IMR-90 (cell line): Measurements from ENCODE around the gene NKD1. TPM values are rescaled to one million over a fixed set of nuclear protein-coding genes. Genes with fewer than 3 reads are reported as not detected.

Experiments
- ATAC-seq: fragments of 200-7000 bp; cut with Tn5 transposase; 2 replicates; pipeline ENCODE4 v1.9.1; 2020; ENCODE audit warnings: low read depth, mild to moderate bottlenecking, moderate library complexity
- BruUV-seq: library from RNA; stranded (reverse); fragments of 400-500 nt; replicated peaks from 2 replicates; lab custom pipeline; 2021; lab: Mats Ljungman, UMichigan
- CTCF ChIA-PET: fragments of 300-600 bp; formaldehyde crosslinking; extraction: SDS; loops from one replicate; lab custom pipeline; 2021; ENCODE audit warnings: antibody characterized with exemption; lab: Yijun Ruan, JAX
- POLR2A ChIA-PET: fragments of 300-600 bp; sonication (Branson Sonifier 250); formaldehyde crosslinking; loops from one replicate; lab custom pipeline; 2022; ENCODE audit warnings: antibody characterized with exemption; ENCODE audit not compliant: unreplicated experiment; lab: Charles Lee
- DNase-seq: peaks from one replicate; pipeline ENCODE4 v3.0.0; 2013
- H2AFZ ChIP-seq: replicated peaks from 2 replicates; pipeline ENCODE3; 2013; ENCODE audit warnings: low read length, mild to moderate bottlenecking; ENCODE audit not compliant: poor library complexity
- H2AK5ac ChIP-seq: 2 replicates; pipeline ENCODE4 v1.6.1; 2013; ENCODE audit warnings: low read depth, low read length, inconsistent platforms
- H2AK9ac ChIP-seq: replicated peaks from 2 replicates; pipeline ENCODE3; 2013; ENCODE audit warnings: mild to moderate bottlenecking, low read depth, low read length, moderate library complexity; ENCODE audit not compliant: poor library complexity
- H2BK120ac ChIP-seq: 2 replicates; pipeline ENCODE4 v1.6.1; 2013; ENCODE audit warnings: low read depth, low read length, inconsistent platforms
- H2BK15ac ChIP-seq: 3 replicates; pipeline ENCODE4 v1.6.1; 2013; ENCODE audit warnings: low read depth, low read length, inconsistent platforms
- H2BK20ac ChIP-seq: 2 replicates; pipeline ENCODE4 v1.6.1; 2013; ENCODE audit warnings: low read depth, mild to moderate bottlenecking, inconsistent platforms, low read length, moderate library complexity
- H2BK5ac ChIP-seq: 2 replicates; pipeline ENCODE4 v1.6.1; 2013; ENCODE audit warnings: mild to moderate bottlenecking, low read depth, low read length, inconsistent platforms; ENCODE audit not compliant: poor library complexity, severe bottlenecking
- H3K14ac ChIP-seq: replicated peaks from 2 replicates; pipeline ENCODE4 v1.6.1; 2013; ENCODE audit warnings: low read depth, low read length, inconsistent platforms
- H3K18ac ChIP-seq: 2 replicates; pipeline ENCODE4 v1.6.1; 2013; ENCODE audit warnings: low read depth, low read length, control low read depth
- H3K23ac ChIP-seq: 2 replicates; pipeline ENCODE4 v1.6.1; 2013; ENCODE audit warnings: low read depth, low read length, inconsistent platforms
- H3K27ac ChIP-seq: 2 replicates; pipeline ENCODE4 v1.5.1; 2013; ENCODE audit warnings: mild to moderate bottlenecking, control low read depth, low read length; ENCODE audit not compliant: insufficient read depth
- H3K27me3 ChIP-seq: 2 replicates; pipeline ENCODE4 v1.6.1; 2013; ENCODE audit warnings: low read length; ENCODE audit not compliant: control insufficient read depth, insufficient read depth
- H3K36me3 ChIP-seq: 2 replicates; pipeline ENCODE4 v1.6.1; 2013; ENCODE audit warnings: low read length, mixed read lengths; ENCODE audit not compliant: control insufficient read depth, insufficient read depth
- H3K4ac ChIP-seq: 2 replicates; pipeline ENCODE4 v1.6.1; 2013; ENCODE audit warnings: low read depth, low read length, inconsistent platforms
- H3K4me1 ChIP-seq: 2 replicates; pipeline ENCODE4 v1.6.1; 2013; ENCODE audit warnings: low read length, mixed read lengths; ENCODE audit not compliant: control insufficient read depth, insufficient read depth
- H3K4me2 ChIP-seq: 2 replicates; pipeline ENCODE4 v1.6.1; 2013; ENCODE audit warnings: low read depth, mild to moderate bottlenecking, control low read depth, low read length, moderate library complexity
- H3K4me3 ChIP-seq: 2 replicates; pipeline ENCODE4 v1.5.1; 2013; ENCODE audit warnings: low read depth, mild to moderate bottlenecking, control low read depth, low read length, moderate library complexity; ENCODE audit not compliant: insufficient read depth
- H3K56ac ChIP-seq: 2 replicates; pipeline ENCODE4 v1.6.1; 2013; ENCODE audit warnings: low read length, inconsistent platforms; ENCODE audit not compliant: insufficient read depth; ENCODE audit errors: extremely low read depth
- H3K79me1 ChIP-seq, 2 experiments: 2 replicates each; pipeline ENCODE4 v1.6.1; 2013; ENCODE audit warnings: low read length in 2 of 2, inconsistent platforms in 1 of 2, low read depth in 1 of 2
- H3K9ac ChIP-seq: 2 replicates; pipeline ENCODE4 v1.6.1; 2013; ENCODE audit warnings: low read depth, low read length, control low read depth
- H3K9me1 ChIP-seq: 2 replicates; pipeline ENCODE4 v1.6.1; 2013; ENCODE audit warnings: low read length, inconsistent platforms; ENCODE audit not compliant: insufficient read depth
- H3K9me3 ChIP-seq: 2 replicates; pipeline ENCODE4 v1.6.1; 2013; ENCODE audit warnings: low read length; ENCODE audit not compliant: control insufficient read depth, insufficient read depth
- H4K20me1 ChIP-seq: 2 replicates; pipeline ENCODE4 v1.6.1; 2013; ENCODE audit warnings: low read length, inconsistent platforms; ENCODE audit not compliant: insufficient read depth
- H4K5ac ChIP-seq: 2 replicates; pipeline ENCODE4 v1.6.1; 2013; ENCODE audit warnings: mild to moderate bottlenecking, low read depth, low read length, control low read depth
- H4K8ac ChIP-seq, 2 experiments: 2 replicates each; pipeline ENCODE4 v1.6.1; 2013; ENCODE audit warnings: low read depth in 2 of 2, low read length in 2 of 2, control low read depth in 1 of 2, inconsistent platforms in 1 of 2
- H4K91ac ChIP-seq: 2 replicates; pipeline ENCODE4 v1.6.1; 2013; ENCODE audit warnings: low read depth, low read length, inconsistent platforms; ENCODE audit not compliant: insufficient read depth
- MAFK ChIP-seq: IDR thresholded peaks from 2 replicates; pipeline ENCODE4 v1.6.1; 2012; ENCODE audit warnings: low read depth, low read length, improper control_type of control experiment
- MAZ ChIP-seq: IDR thresholded peaks from 2 replicates; pipeline ENCODE4 v1.6.1; 2012; ENCODE audit warnings: low read depth, mild to moderate bottlenecking, low read length, improper control_type of control experiment, moderate library complexity, borderline replicate concordance
- WGBS, 2 experiments: methylation state at CpG; one replicate each; pipeline versions ENCODE4 v1.1.5 to v1.1.7; 2013; ENCODE audit warnings: missing lambda C conversion rate in 2 of 2; ENCODE audit not compliant: insufficient read length in 1 of 2; ENCODE audit errors: extremely low coverage in 2 of 2; 5-methylcytosine and 5-hydroxymethylcytosine counted together
- dilution Hi-C: fragments of 300-500 bp; cut with HindIII; formaldehyde crosslinking; loops from one replicate; pipeline ENCODE4 v1.14.3; 2018; ENCODE audit warnings: low sequenced_read_pairs; ENCODE audit not compliant: unreplicated experiment
- in situ Hi-C: fragments of 300-500 bp; cut with MboI; formaldehyde crosslinking; loops from 3 replicates; pipeline ENCODE4 v1.14.3; 2019; ENCODE audit warnings: low sequenced_read_pairs, inconsistent platforms, mixed read lengths
- intact Hi-C: fragments of 100-400 bp; cut with micrococcal nuclease; formaldehyde crosslinking; loops from 2 replicates; pipeline ENCODE4 v1.10.0; 2022
- polyA plus RNA-seq, 3 experiments: library from polyadenylated mRNA; depleted of rRNA; stranded (reverse); fragments of >200 nt; gene quantifications; 2 replicates each; pipeline ENCODE4 v1.2.3, GENCODE V29; 2012; ENCODE audit warnings: low replicate concordance in 1 of 3
- total RNA-seq: library from RNA; depleted of rRNA; stranded (reverse); fragments of >200 nt; gene quantifications from 2 replicates; pipeline ENCODE4 v1.2.3, GENCODE V29; 2012

The NKD1 gene
- total and polyA plus RNA-seq, 2 of the 4 experiments (the other 2 are of a cell fraction): not detected

- Histone ChIP-seq H2AFZ (no peak overlapping the region), H4K8ac (no peak overlapping the region), H4K20me1 (no peaks in the 10 kb centered on the region), H2BK15ac (no peak overlapping the region), H3K4me2 (no peak overlapping the region), H3K9me1 (no peaks in the 10 kb centered on the region), H3K9me3 (no peaks in the 10 kb centered on the region), H3K79me1 (no peaks in the 10 kb centered on the region), H2BK20ac (no peak overlapping the region), H3K4me3 (no peak overlapping the region), H4K5ac (no peak overlapping the region), H2AK5ac (no peak overlapping the region), H3K18ac (no peak overlapping the region), H3K9ac (no peak overlapping the region), H3K4me1 (no peaks in the 10 kb centered on the region), H3K56ac (no peak overlapping the region), H2AK9ac (no peak overlapping the region), H3K14ac (no peak overlapping the region), H3K27ac (no peak overlapping the region), H3K27me3 (peaks cover 5% of the 10 kb centered on the region), H3K4ac (no peak overlapping the region), H4K91ac (no peak overlapping the region), H3K36me3 (no peaks in the 10 kb centered on the region), H3K23ac (no peak overlapping the region), H2BK120ac (no peak overlapping the region), H2BK5ac (no peak overlapping the region)
- CTCF ChIA-PET: no interaction called here
- POLR2A ChIA-PET: no interaction called here
- no peak for DNase-seq
- no TSS peak for BruUV-seq
- TF ChIP-seq MAFK: no peak
- TF ChIP-seq MAZ: no peak
- no peak for ATAC-seq
- intact Hi-C loops (no loop called here), dilution Hi-C loops (no loop called here), in situ Hi-C loops (no loop called here)
- 74% methylated on average over 4 of the region's 7 CpGs; no CpG with 5 or more reads in 1 of the 2 experiments for WGBS, 2 experiments
Observed at GRCh38 chr16:50572700-50573099, 24.5 kb downstream of the NKD1 start.
